ENCODE results near the gene RAG2. TPM values are rescaled to one million over a fixed set of nuclear protein-coding genes. Genes with fewer than 3 reads are reported as not detected.

Gene RAG2
- total RNA-seq, 1 experiment from 2014 or later, result not detected

- TF ChIP-seq CEBPB (IDR thresholded peaks at IDR 0.05; ENCODE audit: low read depth) (no peak), EZH2 (IDR thresholded peaks at IDR 0.05) (no peak)
- TF ChIP-seq, protein P1, sequence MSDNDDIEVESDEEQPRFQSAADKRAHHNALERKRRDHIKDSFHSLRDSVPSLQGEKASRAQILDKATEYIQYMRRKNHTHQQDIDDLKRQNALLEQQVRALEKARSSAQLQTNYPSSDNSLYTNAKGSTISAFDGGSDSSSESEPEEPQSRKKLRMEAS (IDR thresholded peaks at IDR 0.05), result no peak
Observed at GRCh38 chr11:36608491-36609199, 10.6 kb upstream of the RAG2 start (continued).

GRCh38 chr11:36605221-36606216 is 7.5 kb upstream of the RAG2 start:
- ChIA-PET POLR2A (interaction anchor here (1.1 kb wide), 1 partner anchor 11 kb away, joined by 4 read pairs; the partner anchor contains the start of gene IFTAP), CTCF (no interaction called here), RAD21 (ENCODE audit: low non-redundant PET in 1 of 2, low total read pairs in 2 of 2, uncharacterized antibody in 2 of 2, unreplicated experiment in 2 of 2) (no interaction called here)
- DNase-seq (ENCODE audit: low read depth, low spot score), result no peak
- Histone ChIP-seq H3K79me2 (ENCODE audit: insufficient read depth, low read length) (no peaks in the 10 kb centered on the region), H3K36me3 (ENCODE audit: control insufficient read depth in 1 of 2, insufficient read depth in 2 of 2, low read length in 2 of 2) (no peaks in the 10 kb centered on the region), H3K27me3 (ENCODE audit: insufficient read depth, low read length) (no peaks in the 10 kb centered on the region), H3K4me2 (ENCODE audit: low read length) (no peak overlapping the region), H3K4me3 (replicated peaks in 1 of 2; ENCODE audit: low read depth in 1 of 2, low read length in 2 of 2) (no peak overlapping the region), H2AFZ (ENCODE audit: low read depth, low read length, poor library complexity, severe bottlenecking) (no peak overlapping the region), H3K4me1 (ENCODE audit: control insufficient read depth in 1 of 2, insufficient read depth in 2 of 2, low read length in 2 of 2) (no peaks in the 10 kb centered on the region), H3K9me3 (ENCODE audit: control insufficient read depth in 1 of 2, insufficient read depth in 1 of 2, low read depth in 1 of 2, low read length in 2 of 2) (no peaks in the 10 kb centered on the region), H4K20me1 (ENCODE audit: insufficient read depth) (no peaks in the 10 kb centered on the region), H3K9me2 (ENCODE audit: insufficient read depth) (no peaks in the 10 kb centered on the region), H3K9ac (ENCODE audit: low read length) (no peak overlapping the region), H3K27ac (ENCODE audit: low read depth, low read length) (no peak overlapping the region)
- TF ChIP-seq SIN3A (IDR thresholded peaks at IDR 0.05; ENCODE audit: low read depth) (no peak), POLR2AphosphoS5 (IDR thresholded peaks at IDR 0.05; ENCODE audit: low read depth, low read length) (no peak), SRF (IDR thresholded peaks at IDR 0.05; ENCODE audit: low read depth) (no peak), CEBPB (IDR thresholded peaks at IDR 0.05; ENCODE audit: low read depth) (no peak), JUND (IDR thresholded peaks at IDR 0.05) (no peak), ZFX (IDR thresholded peaks at IDR 0.05) (no peak), EGR1 (IDR thresholded peaks at IDR 0.05; ENCODE audit: low read depth) (no peak), RAD21 (IDR thresholded peaks at IDR 0.05; ENCODE audit: low read depth) (no peak), ELF1 (IDR thresholded peaks at IDR 0.05; ENCODE audit: borderline replicate concordance, low read depth) (no peak), ZBTB33 (IDR thresholded peaks at IDR 0.05; ENCODE audit: extremely low read depth, insufficient replicate concordance, low read length) (no peak), EZH2 (IDR thresholded peaks at IDR 0.05) (no peak)
- TF ChIP-seq, protein P2, sequence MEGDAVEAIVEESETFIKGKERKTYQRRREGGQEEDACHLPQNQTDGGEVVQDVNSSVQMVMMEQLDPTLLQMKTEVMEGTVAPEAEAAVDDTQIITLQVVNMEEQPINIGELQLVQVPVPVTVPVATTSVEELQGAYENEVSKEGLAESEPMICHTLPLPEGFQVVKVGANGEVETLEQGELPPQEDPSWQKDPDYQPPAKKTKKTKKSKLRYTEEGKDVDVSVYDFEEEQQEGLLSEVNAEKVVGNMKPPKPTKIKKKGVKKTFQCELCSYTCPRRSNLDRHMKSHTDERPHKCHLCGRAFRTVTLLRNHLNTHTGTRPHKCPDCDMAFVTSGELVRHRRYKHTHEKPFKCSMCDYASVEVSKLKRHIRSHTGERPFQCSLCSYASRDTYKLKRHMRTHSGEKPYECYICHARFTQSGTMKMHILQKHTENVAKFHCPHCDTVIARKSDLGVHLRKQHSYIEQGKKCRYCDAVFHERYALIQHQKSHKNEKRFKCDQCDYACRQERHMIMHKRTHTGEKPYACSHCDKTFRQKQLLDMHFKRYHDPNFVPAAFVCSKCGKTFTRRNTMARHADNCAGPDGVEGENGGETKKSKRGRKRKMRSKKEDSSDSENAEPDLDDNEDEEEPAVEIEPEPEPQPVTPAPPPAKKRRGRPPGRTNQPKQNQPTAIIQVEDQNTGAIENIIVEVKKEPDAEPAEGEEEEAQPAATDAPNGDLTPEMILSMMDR (IDR thresholded peaks at IDR 0.05 in 2 of 3, conservative IDR thresholded peaks at IDR 0.05 in 1 of 3; ENCODE audit: borderline replicate concordance in 1 of 3, insufficient read depth in 1 of 3, low read depth in 2 of 3, low read length in 2 of 3), result no peak
- no TSS peak for BruUV-seq (replicated peaks)
- ATAC-seq, result no peak
- intact Hi-C loops (cut with micrococcal nuclease), result no loop called here
